NCI-H2227 (cell line): Measurements from ENCODE around the gene CCNB3.
"Not testable (repeated sequence)": the region's sequence is repeated elsewhere in the genome, so short reads cannot be mapped to it uniquely, and the experiment has no call there.

Source experiments
- DNase-seq: peaks from one replicate; lab custom pipeline; 2025; ENCODE audit not compliant: unreplicated experiment; lab: John Stamatoyannopoulos, UW

Gene CCNB3

GRCh38 chrX:50204364-50204899 lies at the start of gene CCNB3:
Gene CCNB3 (plus strand): TSS chrX:50204765. CDS start chrX:50285164, 80,399 bp downstream.
- peak; percentile 87 for DNase-seq

GRCh38 chrX:50157545-50158135 lies 46.9 kb upstream of the CCNB3 start:
- no peak for DNase-seq

GRCh38 chrX:50158593-50158992 lies 46.0 kb upstream of the CCNB3 start:
- DNase-seq = no peak

- no peak for DNase-seq
Observed at GRCh38 chrX:50161127-50161526, 43.4 kb upstream of the CCNB3 start.

- DNase-seq = no peak
Observed at GRCh38 chrX:50165727-50166126, 38.8 kb upstream of the CCNB3 start.

GRCh38 chrX:50167366-50167765 lies 37.2 kb upstream of the CCNB3 start:
- no peak for DNase-seq

- DNase-seq = no peak
Observed at GRCh38 chrX:50168241-50168687, 36.3 kb upstream of the CCNB3 start.

GRCh38 chrX:50169717-50170116 lies 34.8 kb upstream of the CCNB3 start:
- no peak for DNase-seq

- DNase-seq = no peak
Observed at GRCh38 chrX:50180073-50180940, 24.3 kb upstream of the CCNB3 start.

- DNase-seq = no peak
Observed at GRCh38 chrX:50183891-50184290, 20.7 kb upstream of the CCNB3 start.

GRCh38 chrX:50188859-50189600 lies 15.5 kb upstream of the CCNB3 start:
- no peak for DNase-seq

GRCh38 chrX:50198348-50198747 lies 6.2 kb upstream of the CCNB3 start:
- DNase-seq = no peak

GRCh38 chrX:50200907-50201306 lies 3.7 kb upstream of the CCNB3 start, which contains the start of gene AKAP4:
Gene AKAP4 (minus strand): TSS chrX:50201007. CDS start chrX:50200889, 118 bp downstream.
- DNase-seq = no peak

GRCh38 chrX:50202539-50202938 lies 2.0 kb upstream of the CCNB3 start:
- no peak for DNase-seq

GRCh38 chrX:50206753-50207152 lies 2.2 kb downstream of the CCNB3 start:
- DNase-seq = no peak

GRCh38 chrX:50211510-50211909 lies 6.9 kb downstream of the CCNB3 start:
- DNase-seq = peak; percentile 34

- no peak for DNase-seq
Observed at GRCh38 chrX:50281253-50281652, 76.7 kb downstream of the CCNB3 start.

- DNase-seq = no peak
Observed at GRCh38 chrX:50327235-50327634, 122.7 kb downstream of the CCNB3 start.

- not testable (repeated sequence) for DNase-seq
Observed at GRCh38 chrX:50332668-50333067, 128.1 kb downstream of the CCNB3 start.

GRCh38 chrX:50333308-50333707 lies 128.7 kb downstream of the CCNB3 start:
- no peak for DNase-seq

- no peak for DNase-seq
Observed at GRCh38 chrX:50343917-50344316, 139.4 kb downstream of the CCNB3 start.
